GM23338 (cell line): ENCODE results near the gene MAN1B1. TPM values are rescaled to one million over a fixed set of nuclear protein-coding genes. Genes with fewer than 3 reads are reported as not detected.

Experiments
- ATAC-seq: fragments of 200-7000 bp; cut with Tn5 transposase; 3 replicates; pipeline ENCODE4 v1.9.1; 2020
- DNase-seq: peaks from one replicate; pipeline ENCODE4 v3.0.0-alpha.2; 2015; ENCODE audit warnings: low spot score
- H2AFZ ChIP-seq: fragments of 200-600 bp; sonication (generic); 2 replicates; pipeline ENCODE4 v1.8.0; 2016; ENCODE audit warnings: antibody characterized with exemption, mild to moderate bottlenecking, moderate library complexity
- H3F3A ChIP-seq: fragments of 200-600 bp; sonication (generic); replicated peaks from 2 replicates; pipeline ENCODE4 v1.8.0; 2017; ENCODE audit warnings: antibody characterized with exemption, mixed run types, low read depth
- H3K27ac ChIP-seq: fragments of 200-600 bp; sonication (generic); 2 replicates; pipeline ENCODE4 v1.6.1; 2016; ENCODE audit warnings: low read depth
- H3K27me3 ChIP-seq: fragments of 200-600 bp; sonication (generic); 2 replicates; pipeline ENCODE4 v1.8.0; 2016; ENCODE audit warnings: mild to moderate bottlenecking, mixed run types, moderate library complexity; ENCODE audit not compliant: insufficient read depth
- H3K36me3 ChIP-seq: fragments of 200-600 bp; sonication (generic); 2 replicates; pipeline ENCODE4 v1.8.0; 2016; ENCODE audit warnings: mild to moderate bottlenecking; ENCODE audit not compliant: insufficient read depth
- H3K4me1 ChIP-seq: fragments of 200-600 bp; sonication (generic); 2 replicates; pipeline ENCODE4 v1.8.0; 2016; ENCODE audit warnings: mild to moderate bottlenecking, moderate library complexity; ENCODE audit not compliant: insufficient read depth
- H3K4me2 ChIP-seq: fragments of 200-600 bp; sonication (generic); 2 replicates; pipeline ENCODE4 v1.7.1; 2017; ENCODE audit warnings: mixed run types
- H3K4me3 ChIP-seq: fragments of 200-600 bp; sonication (generic); 2 replicates; pipeline ENCODE4 v1.6.1; 2016; ENCODE audit warnings: mixed run types
- H3K79me2 ChIP-seq: fragments of 200-600 bp; sonication (generic); replicated peaks from 2 replicates; pipeline ENCODE4 v1.8.0; 2017; ENCODE audit warnings: mild to moderate bottlenecking; ENCODE audit not compliant: insufficient read depth
- H3K9me2 ChIP-seq: fragments of 200-600 bp; sonication (generic); 2 replicates; pipeline ENCODE4 v1.8.0; 2017; ENCODE audit not compliant: insufficient read depth
- H4K20me1 ChIP-seq: fragments of 200-600 bp; sonication (generic); replicated peaks from 2 replicates; pipeline ENCODE4 v1.8.0; 2017; ENCODE audit warnings: mild to moderate bottlenecking; ENCODE audit not compliant: insufficient read depth
- H3K27ac Mint-ChIP-seq: 2 replicates; pipeline ENCODE4 v1.8.0; 2020; ENCODE audit warnings: inconsistent platforms, mild to moderate bottlenecking, moderate library complexity, mixed read lengths
- H3K27me3 Mint-ChIP-seq: 3 replicates; pipeline ENCODE4 v1.8.0; 2022; ENCODE audit warnings: low read depth, mild to moderate bottlenecking, moderate library complexity, mixed read lengths, inconsistent platforms; ENCODE audit not compliant: insufficient read depth, poor library complexity
- H3K36me3 Mint-ChIP-seq: 3 replicates; pipeline ENCODE4 v1.8.0; 2021; ENCODE audit warnings: low read depth, mild to moderate bottlenecking, inconsistent platforms, moderate library complexity, mixed read lengths
- H3K4me1 Mint-ChIP-seq: 3 replicates; pipeline ENCODE4 v1.8.0; 2020; ENCODE audit warnings: mild to moderate bottlenecking, inconsistent platforms, mixed read lengths
- H3K4me3 Mint-ChIP-seq: 3 replicates; pipeline ENCODE4 v1.8.0; 2021; ENCODE audit warnings: moderate library complexity, mild to moderate bottlenecking, inconsistent platforms, mixed read lengths
- H3K9me3 Mint-ChIP-seq: 3 replicates; pipeline ENCODE4 v1.8.0; 2020; ENCODE audit warnings: moderate library complexity, mild to moderate bottlenecking, inconsistent platforms, mixed read lengths
- CREB1 ChIP-seq: fragments of 250-450 bp; sonication (Bioruptor Pico); IDR thresholded peaks from 2 replicates; pipeline ENCODE4 v1.5.0; 2020; ENCODE audit warnings: low read depth, mild to moderate bottlenecking, moderate library complexity
- ETS1 ChIP-seq: IDR thresholded peaks from 2 replicates; pipeline ENCODE4 v1.6.1; 2016; ENCODE audit warnings: antibody characterized with exemption
- EZH2 ChIP-seq: fragments of 200-600 bp; sonication (generic); IDR thresholded peaks from one replicate; pipeline ENCODE4 v1.8.0; 2017; ENCODE audit warnings: antibody characterized with exemption, mild to moderate bottlenecking, low read depth; ENCODE audit not compliant: unreplicated experiment
- EZH2phosphoT487 ChIP-seq: fragments of 200-600 bp; sonication (generic); IDR thresholded peaks from one replicate; pipeline ENCODE4 v1.8.1; 2018; ENCODE audit warnings: antibody characterized with exemption; ENCODE audit not compliant: unreplicated experiment
- JUNB ChIP-seq: IDR thresholded peaks from one replicate; pipeline ENCODE4 v1.6.1; 2016; ENCODE audit warnings: antibody characterized with exemption; ENCODE audit not compliant: unreplicated experiment
- POLR2AphosphoS5 ChIP-seq: IDR thresholded peaks from 2 replicates; pipeline ENCODE4 v1.6.1; 2016; ENCODE audit warnings: antibody characterized with exemption, low read depth
- STAT1 ChIP-seq: IDR thresholded peaks from one replicate; pipeline ENCODE4 v1.6.1; 2016; ENCODE audit warnings: antibody characterized with exemption; ENCODE audit not compliant: unreplicated experiment
- ZNF114 ChIP-seq: fragments of 250-450 bp; sonication (Bioruptor Pico); IDR thresholded peaks from 2 replicates; pipeline ENCODE4 v1.5.0; 2020; ENCODE audit warnings: mild to moderate bottlenecking, moderate library complexity
- ZNF331 ChIP-seq: fragments of 250-450 bp; sonication (Bioruptor Pico); IDR thresholded peaks from 2 replicates; pipeline ENCODE4 v1.5.0; 2020; ENCODE audit warnings: low read depth, mild to moderate bottlenecking, moderate library complexity
- polyA plus RNA-seq: library from polyadenylated mRNA; unstranded; fragments of >200 nt; fragmentation: Nextera tagmentation; extraction: Ambion mirVana; gene quantifications from 2 replicates; pipeline ENCODE4 v1.2.1, GENCODE V29; 2016
- total RNA-seq: library from RNA; depleted of rRNA; stranded (reverse); fragments of >200 nt; shearing (Covaris generic); gene quantifications from 2 replicates; pipeline ENCODE4 v1.2.3, GENCODE V29; 2014
- TF ChIP-seq, protein P1 (sequence below), 2 experiments: fragments of 200-600 bp in 1 of 2; sonication (generic) in 1 of 2; conservative IDR thresholded peaks; 2 replicates each; pipeline versions ENCODE4 v1.5.1 to v1.6.1; 2016 to 2017; ENCODE audit warnings: antibody characterized with exemption in 2 of 2, low read depth in 2 of 2, mild to moderate bottlenecking in 2 of 2, moderate library complexity in 1 of 2
- TF ChIP-seq, protein P2 (sequence below): IDR thresholded peaks from one replicate; pipeline ENCODE4 v1.6.1; 2018; ENCODE audit warnings: antibody characterized with exemption; ENCODE audit not compliant: unreplicated experiment

MAN1B1 gene
- total and polyA plus RNA-seq, 2 experiments from 2014 or later, result 15.7 to 39.9 TPM

DNA sequence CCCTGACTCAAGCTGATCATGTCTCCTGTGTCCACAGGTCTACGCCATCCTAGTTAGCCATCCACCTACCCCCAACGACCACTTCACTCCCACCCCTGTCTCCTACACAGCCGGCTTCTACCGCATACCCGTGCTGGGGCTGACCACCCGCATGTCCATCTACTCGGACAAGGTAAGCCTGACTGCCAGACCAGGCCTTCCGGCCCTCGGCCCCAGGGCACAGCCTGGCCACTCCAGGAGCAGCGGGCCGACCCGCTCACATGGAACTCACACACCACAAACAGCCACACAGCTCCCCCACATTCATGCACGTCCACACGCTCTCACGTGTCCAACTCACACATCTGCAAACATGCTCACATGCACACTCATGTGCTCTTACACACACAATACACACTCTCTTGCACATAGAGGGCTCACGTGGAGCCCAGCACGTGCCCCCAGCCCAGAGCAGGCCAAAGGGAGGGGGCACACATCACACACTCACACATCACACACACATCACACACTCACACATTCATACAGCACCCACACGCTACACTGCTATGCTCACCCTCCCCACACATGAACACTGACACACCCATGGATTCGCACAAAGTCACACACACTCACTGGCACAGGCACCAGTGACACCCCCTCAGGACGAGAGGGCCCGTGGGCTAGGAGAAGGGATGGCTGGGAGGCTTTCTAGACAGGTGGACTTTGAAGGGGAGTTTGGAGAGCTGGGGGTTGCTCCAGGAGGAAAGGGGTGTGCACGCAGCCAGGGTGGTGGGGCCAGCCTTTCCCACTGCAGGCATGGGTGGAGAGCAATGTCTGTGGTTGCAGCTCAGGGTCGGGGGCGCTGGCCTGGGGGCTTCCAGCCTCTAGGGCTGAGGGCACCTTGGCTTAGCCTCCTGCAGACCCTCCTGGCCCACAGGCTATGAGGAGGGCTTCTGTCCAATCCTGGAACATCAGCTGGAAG is 55.5 kb downstream of the MAN1B1 start (continued):
- TF ChIP-seq, protein P1, sequence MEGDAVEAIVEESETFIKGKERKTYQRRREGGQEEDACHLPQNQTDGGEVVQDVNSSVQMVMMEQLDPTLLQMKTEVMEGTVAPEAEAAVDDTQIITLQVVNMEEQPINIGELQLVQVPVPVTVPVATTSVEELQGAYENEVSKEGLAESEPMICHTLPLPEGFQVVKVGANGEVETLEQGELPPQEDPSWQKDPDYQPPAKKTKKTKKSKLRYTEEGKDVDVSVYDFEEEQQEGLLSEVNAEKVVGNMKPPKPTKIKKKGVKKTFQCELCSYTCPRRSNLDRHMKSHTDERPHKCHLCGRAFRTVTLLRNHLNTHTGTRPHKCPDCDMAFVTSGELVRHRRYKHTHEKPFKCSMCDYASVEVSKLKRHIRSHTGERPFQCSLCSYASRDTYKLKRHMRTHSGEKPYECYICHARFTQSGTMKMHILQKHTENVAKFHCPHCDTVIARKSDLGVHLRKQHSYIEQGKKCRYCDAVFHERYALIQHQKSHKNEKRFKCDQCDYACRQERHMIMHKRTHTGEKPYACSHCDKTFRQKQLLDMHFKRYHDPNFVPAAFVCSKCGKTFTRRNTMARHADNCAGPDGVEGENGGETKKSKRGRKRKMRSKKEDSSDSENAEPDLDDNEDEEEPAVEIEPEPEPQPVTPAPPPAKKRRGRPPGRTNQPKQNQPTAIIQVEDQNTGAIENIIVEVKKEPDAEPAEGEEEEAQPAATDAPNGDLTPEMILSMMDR (conservative IDR thresholded peaks at IDR 0.05; ENCODE audit: low read depth in 2 of 2), result no peak
- TF ChIP-seq ZNF331 (CRISPR knock-in tag) (no peak), POLR2AphosphoS5 (no peak), EZH2 (no peak), ZNF114 (CRISPR knock-in tag) (no peak), JUNB (no peak), CREB1 (CRISPR knock-in tag) (no peak), STAT1 (no peak), EZH2phosphoT487 (no peak)
- TF ChIP-seq, protein P2, sequence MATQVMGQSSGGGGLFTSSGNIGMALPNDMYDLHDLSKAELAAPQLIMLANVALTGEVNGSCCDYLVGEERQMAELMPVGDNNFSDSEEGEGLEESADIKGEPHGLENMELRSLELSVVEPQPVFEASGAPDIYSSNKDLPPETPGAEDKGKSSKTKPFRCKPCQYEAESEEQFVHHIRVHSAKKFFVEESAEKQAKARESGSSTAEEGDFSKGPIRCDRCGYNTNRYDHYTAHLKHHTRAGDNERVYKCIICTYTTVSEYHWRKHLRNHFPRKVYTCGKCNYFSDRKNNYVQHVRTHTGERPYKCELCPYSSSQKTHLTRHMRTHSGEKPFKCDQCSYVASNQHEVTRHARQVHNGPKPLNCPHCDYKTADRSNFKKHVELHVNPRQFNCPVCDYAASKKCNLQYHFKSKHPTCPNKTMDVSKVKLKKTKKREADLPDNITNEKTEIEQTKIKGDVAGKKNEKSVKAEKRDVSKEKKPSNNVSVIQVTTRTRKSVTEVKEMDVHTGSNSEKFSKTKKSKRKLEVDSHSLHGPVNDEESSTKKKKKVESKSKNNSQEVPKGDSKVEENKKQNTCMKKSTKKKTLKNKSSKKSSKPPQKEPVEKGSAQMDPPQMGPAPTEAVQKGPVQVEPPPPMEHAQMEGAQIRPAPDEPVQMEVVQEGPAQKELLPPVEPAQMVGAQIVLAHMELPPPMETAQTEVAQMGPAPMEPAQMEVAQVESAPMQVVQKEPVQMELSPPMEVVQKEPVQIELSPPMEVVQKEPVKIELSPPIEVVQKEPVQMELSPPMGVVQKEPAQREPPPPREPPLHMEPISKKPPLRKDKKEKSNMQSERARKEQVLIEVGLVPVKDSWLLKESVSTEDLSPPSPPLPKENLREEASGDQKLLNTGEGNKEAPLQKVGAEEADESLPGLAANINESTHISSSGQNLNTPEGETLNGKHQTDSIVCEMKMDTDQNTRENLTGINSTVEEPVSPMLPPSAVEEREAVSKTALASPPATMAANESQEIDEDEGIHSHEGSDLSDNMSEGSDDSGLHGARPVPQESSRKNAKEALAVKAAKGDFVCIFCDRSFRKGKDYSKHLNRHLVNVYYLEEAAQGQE, result no peak

DNA sequence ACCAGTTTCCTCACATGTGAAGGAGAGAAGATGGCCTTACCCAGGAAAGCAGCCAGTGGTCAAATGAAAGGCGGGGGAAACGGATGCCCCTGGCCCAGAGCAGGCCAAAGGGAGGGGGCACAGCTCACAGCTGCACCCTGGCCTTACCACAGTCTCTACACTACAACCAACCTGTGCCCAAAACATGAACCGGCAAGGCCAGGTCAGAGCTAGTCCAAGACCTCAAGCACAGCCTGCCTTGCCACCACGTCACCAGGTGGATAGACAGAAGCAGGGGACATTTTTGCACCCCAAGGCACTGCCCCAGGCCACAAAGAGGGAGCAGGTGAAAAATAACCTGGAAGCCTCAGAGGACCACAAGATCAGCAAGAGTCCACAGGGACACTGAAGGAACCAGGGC is 56.7 kb downstream of the MAN1B1 start:
- peaks cover 5% of the 10 kb centered on the region; the same call in 2 of the 3 replicates for H3K4me1 Mint-ChIP-seq
- ATAC-seq (no peak), DNase-seq (no peak)
- Histone ChIP-seq H3F3A (no peaks in the 10 kb centered on the region), H3K79me2 (no peaks in the 10 kb centered on the region), H4K20me1 (no peaks in the 10 kb centered on the region), H2AFZ (no peak overlapping the region), H3K4me3 (no peak overlapping the region), H3K27ac (no peak overlapping the region), H3K4me2 (no peak overlapping the region), H3K36me3 (no peaks in the 10 kb centered on the region), H3K9me2 (no peaks in the 10 kb centered on the region), H3K27me3 (peaks cover 30% of the 10 kb centered on the region), H3K4me1 (peaks cover 5% of the 10 kb centered on the region; the same call in 1 of the 2 replicates)
- H3K9me3 Mint-ChIP-seq, result no peaks in the 10 kb centered on the region
- no peak overlapping the region for H3K4me3 Mint-ChIP-seq
- peaks cover 40% of the 10 kb centered on the region for H3K27me3 Mint-ChIP-seq
- no peak overlapping the region for H3K27ac Mint-ChIP-seq
- no peaks in the 10 kb centered on the region for H3K36me3 Mint-ChIP-seq
- no peak for TF ChIP-seq POLR2AphosphoS5
- no peak for TF ChIP-seq EZH2phosphoT487
- TF ChIP-seq STAT1, result no peak
- no peak for TF ChIP-seq ETS1
- TF ChIP-seq, protein P2, result no peak
- TF ChIP-seq ZNF114 (CRISPR knock-in tag), result no peak
